Measurements from ENCODE around the gene MVB12B. TPM values are rescaled to one million over a fixed set of nuclear protein-coding genes. Genes with fewer than 3 reads are reported as not detected.
"Not testable (repeated sequence)": the region's sequence is repeated elsewhere in the genome, so short reads cannot be mapped to it uniquely, and the experiment has no call there.

Gene MVB12B
- total and polyA plus RNA-seq, 9 donors = 7.0 to 23.1 (median 17.8) TPM

DNA sequence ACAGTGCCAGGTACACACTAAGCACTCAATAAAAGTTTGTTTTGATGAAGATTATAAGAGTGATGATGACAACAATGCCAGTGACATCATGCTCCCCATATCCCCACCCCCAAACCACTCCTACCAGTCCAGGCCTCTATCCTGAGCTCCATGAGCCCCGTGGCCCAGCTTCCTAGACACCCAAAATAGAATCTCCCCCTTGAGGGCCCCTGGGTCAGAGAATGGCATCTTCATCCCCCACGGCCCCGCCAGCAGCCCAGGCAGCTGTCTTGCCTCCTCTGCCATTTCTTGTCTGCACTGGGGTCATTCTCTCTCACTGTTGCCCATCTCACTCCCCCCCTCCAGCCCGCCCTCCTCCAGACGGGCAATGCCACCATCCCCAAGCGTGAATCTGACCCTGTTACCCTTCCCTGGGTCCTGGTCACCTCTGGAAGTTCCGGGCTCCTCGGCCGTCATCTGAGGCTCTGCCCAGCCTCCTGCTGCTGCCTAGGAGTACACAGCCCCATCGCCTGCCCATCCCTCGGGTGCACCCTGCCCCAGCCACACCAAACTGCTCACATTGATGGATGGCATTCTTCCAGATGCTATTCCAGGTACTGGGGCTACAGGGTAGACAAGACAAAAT, 210.3 kb downstream of the MVB12B start:
- DNase-seq = no peak
- Histone ChIP-seq H3K4me1 (ENCODE audit: insufficient read depth) (no peaks in the 10 kb centered on the region), H3K27me3 (no peaks in the 10 kb centered on the region), H3K36me3 (no peaks in the 10 kb centered on the region), H3K27ac (no peak overlapping the region), H3K9me3 (no peaks in the 10 kb centered on the region), H3K4me3 (no peak overlapping the region)
- 65 to 76% (median 69%) methylated on average over 11 of the region's 11 CpGs for WGBS, 3 donors
- no peak for TF ChIP-seq POLR2A (IDR thresholded peaks at IDR 0.05)
- TF ChIP-seq, protein P1, sequence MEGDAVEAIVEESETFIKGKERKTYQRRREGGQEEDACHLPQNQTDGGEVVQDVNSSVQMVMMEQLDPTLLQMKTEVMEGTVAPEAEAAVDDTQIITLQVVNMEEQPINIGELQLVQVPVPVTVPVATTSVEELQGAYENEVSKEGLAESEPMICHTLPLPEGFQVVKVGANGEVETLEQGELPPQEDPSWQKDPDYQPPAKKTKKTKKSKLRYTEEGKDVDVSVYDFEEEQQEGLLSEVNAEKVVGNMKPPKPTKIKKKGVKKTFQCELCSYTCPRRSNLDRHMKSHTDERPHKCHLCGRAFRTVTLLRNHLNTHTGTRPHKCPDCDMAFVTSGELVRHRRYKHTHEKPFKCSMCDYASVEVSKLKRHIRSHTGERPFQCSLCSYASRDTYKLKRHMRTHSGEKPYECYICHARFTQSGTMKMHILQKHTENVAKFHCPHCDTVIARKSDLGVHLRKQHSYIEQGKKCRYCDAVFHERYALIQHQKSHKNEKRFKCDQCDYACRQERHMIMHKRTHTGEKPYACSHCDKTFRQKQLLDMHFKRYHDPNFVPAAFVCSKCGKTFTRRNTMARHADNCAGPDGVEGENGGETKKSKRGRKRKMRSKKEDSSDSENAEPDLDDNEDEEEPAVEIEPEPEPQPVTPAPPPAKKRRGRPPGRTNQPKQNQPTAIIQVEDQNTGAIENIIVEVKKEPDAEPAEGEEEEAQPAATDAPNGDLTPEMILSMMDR (IDR thresholded peaks at IDR 0.05) = no peak
- no peak for TF ChIP-seq EP300 (IDR thresholded peaks at IDR 0.05)
- intact Hi-C loops (cut with DNase I) = no loop called here

DNA sequence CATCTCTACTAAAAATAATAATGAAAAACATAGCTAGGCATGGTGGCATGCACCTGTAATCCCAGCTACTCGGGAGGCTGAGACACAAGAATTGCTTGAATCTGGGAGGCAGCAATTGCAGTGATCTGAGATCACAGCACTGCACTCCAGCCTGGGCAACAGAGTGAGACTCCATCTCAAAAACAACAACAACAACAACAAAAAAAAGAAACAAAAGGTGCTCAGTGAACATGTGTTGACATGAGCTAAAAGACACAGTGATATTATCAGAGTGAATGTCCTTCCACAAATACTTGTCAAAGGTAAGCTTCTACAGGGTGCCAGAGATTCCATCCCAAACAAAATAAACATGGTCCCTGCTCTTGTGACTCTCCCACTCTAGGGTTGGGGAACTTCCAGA, 211.9 kb downstream of the MVB12B start:
- Histone ChIP-seq H3K4me1 (ENCODE audit: insufficient read depth) (no peaks in the 10 kb centered on the region), H3K4me3 (no peak overlapping the region), H3K36me3 (no peaks in the 10 kb centered on the region), H3K27ac (no peak overlapping the region), H3K27me3 (no peaks in the 10 kb centered on the region), H3K9me3 (no peaks in the 10 kb centered on the region)
- 74 to 100% (median 87%) methylated on average over 1 of the region's 1 CpG for WGBS, 3 donors
- TF ChIP-seq POLR2A (IDR thresholded peaks at IDR 0.05) = no peak
- TF ChIP-seq, protein P1 (IDR thresholded peaks at IDR 0.05) = no peak
- no peak for TF ChIP-seq EP300 (IDR thresholded peaks at IDR 0.05)
- intact Hi-C loops (cut with DNase I) = no loop called here
- no peak for DNase-seq

DNA sequence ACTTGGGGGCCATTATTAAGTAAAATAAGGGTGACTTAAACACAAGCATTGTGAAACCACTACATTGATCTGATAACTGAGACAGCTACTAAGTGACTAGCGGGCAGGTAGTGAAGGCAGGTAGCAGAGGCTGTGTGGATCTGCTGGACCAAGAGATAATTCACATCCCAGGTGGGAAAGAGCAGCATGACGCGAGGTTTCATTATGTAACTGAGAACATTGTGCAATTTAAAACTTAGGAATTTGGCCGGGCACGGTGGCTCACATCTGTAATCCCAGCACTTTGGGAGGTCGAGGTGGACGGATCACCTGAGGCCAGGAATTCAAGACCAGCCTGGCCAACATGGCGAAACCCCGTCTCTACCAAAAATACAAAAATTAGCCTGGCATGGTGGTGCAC, 213.8 kb downstream of the MVB12B start:
- intact Hi-C loops (cut with DNase I); H3K27me3 ChIP-seq: not testable (repeated sequence)
- 77 to 81% (median 80%) methylated on average over 9 of the region's 9 CpGs for WGBS, 3 donors

DNA sequence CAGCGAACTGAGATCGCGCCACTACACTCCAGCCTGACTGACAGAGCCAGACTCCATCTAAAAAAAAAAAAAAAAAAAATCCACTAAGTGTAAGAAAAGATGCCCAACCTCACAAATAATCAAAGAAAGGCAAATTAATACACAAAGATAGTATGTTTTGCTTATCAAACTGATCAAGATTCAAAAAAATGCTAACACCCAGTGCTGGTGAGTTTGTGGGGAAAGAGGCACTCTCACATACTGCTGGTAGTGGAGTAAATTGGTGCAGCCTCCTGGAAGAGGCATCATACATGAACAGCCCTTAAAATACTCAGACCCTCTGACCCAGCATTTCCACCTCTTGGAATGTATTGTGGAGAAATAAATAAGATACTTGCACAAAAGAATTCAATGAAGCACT, 216.9 kb downstream of the MVB12B start:
- WGBS, 3 donors = 95 to 100% (median 99%) methylated on average over 3 of the region's 3 CpGs
- no peaks in the 10 kb centered on the region for H3K36me3 ChIP-seq
- H3K4me3 ChIP-seq = no peak overlapping the region
- no peaks in the 10 kb centered on the region for H3K27me3 ChIP-seq
- intact Hi-C loops (cut with DNase I) = no loop called here
- no peak for DNase-seq
- H3K4me1 ChIP-seq (ENCODE audit: insufficient read depth) = no peaks in the 10 kb centered on the region
- no peaks in the 10 kb centered on the region for H3K9me3 ChIP-seq
- TF ChIP-seq EP300 (IDR thresholded peaks at IDR 0.05) (no peak), POLR2A (IDR thresholded peaks at IDR 0.05) (no peak)
- TF ChIP-seq, protein P1 (IDR thresholded peaks at IDR 0.05) = no peak
- no peak overlapping the region for H3K27ac ChIP-seq

More for the DNA sequence above, 213.8 kb downstream of the MVB12B start:
- H3K4me1 ChIP-seq (ENCODE audit: insufficient read depth); DNase-seq; H3K9me3 ChIP-seq; H3K36me3 ChIP-seq; H3K27ac ChIP-seq; H3K4me3 ChIP-seq: not testable (repeated sequence)

DNA sequence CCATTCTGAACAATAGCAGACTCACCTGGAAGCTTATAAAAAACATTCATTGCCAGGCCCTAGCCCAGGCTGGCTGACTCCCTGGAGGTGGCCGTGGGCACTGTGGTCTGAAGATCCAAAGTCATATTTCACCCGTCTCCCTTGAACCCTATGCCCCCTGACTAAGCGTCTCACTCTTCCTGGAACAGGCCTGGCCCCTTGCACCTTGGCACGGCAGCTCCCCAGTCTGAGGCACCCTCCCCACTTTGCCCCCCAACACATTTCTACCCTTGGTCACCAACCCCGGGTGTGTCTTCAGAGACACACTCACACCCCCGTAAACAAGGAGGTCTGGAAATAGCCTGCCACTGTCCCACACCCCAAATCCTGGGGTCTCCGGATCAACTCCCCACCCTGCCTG, 218.5 kb downstream of the MVB12B start:
- no peaks in the 10 kb centered on the region for H3K36me3 ChIP-seq
- H3K4me3 ChIP-seq = no peak overlapping the region
- H3K4me1 ChIP-seq (ENCODE audit: insufficient read depth) = no peaks in the 10 kb centered on the region
- no peak overlapping the region for H3K27ac ChIP-seq
- no peaks in the 10 kb centered on the region for H3K9me3 ChIP-seq
- 73 to 79% (median 79%) methylated on average over 7 of the region's 7 CpGs for whole genome bisulfite sequencing, 3 donors
- TF ChIP-seq, protein P1 (IDR thresholded peaks at IDR 0.05) = no peak
- TF ChIP-seq EP300 (IDR thresholded peaks at IDR 0.05) = no peak
- TF ChIP-seq POLR2A (IDR thresholded peaks at IDR 0.05) = no peak
- intact Hi-C loops (cut with DNase I) = no loop called here
- no peak for DNase-seq
- no peaks in the 10 kb centered on the region for H3K27me3 ChIP-seq
